ENCODE results near the gene GOLGA3.
"Not testable (repeated sequence)": the region's sequence is repeated elsewhere in the genome, so short reads cannot be mapped to it uniquely, and the experiment has no call there.

The GOLGA3 gene, protein sequence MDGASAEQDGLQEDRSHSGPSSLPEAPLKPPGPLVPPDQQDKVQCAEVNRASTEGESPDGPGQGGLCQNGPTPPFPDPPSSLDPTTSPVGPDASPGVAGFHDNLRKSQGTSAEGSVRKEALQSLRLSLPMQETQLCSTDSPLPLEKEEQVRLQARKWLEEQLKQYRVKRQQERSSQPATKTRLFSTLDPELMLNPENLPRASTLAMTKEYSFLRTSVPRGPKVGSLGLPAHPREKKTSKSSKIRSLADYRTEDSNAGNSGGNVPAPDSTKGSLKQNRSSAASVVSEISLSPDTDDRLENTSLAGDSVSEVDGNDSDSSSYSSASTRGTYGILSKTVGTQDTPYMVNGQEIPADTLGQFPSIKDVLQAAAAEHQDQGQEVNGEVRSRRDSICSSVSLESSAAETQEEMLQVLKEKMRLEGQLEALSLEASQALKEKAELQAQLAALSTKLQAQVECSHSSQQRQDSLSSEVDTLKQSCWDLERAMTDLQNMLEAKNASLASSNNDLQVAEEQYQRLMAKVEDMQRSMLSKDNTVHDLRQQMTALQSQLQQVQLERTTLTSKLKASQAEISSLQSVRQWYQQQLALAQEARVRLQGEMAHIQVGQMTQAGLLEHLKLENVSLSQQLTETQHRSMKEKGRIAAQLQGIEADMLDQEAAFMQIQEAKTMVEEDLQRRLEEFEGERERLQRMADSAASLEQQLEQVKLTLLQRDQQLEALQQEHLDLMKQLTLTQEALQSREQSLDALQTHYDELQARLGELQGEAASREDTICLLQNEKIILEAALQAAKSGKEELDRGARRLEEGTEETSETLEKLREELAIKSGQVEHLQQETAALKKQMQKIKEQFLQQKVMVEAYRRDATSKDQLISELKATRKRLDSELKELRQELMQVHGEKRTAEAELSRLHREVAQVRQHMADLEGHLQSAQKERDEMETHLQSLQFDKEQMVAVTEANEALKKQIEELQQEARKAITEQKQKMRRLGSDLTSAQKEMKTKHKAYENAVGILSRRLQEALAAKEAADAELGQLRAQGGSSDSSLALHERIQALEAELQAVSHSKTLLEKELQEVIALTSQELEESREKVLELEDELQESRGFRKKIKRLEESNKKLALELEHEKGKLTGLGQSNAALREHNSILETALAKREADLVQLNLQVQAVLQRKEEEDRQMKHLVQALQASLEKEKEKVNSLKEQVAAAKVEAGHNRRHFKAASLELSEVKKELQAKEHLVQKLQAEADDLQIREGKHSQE (N-terminal part only)

DNA sequence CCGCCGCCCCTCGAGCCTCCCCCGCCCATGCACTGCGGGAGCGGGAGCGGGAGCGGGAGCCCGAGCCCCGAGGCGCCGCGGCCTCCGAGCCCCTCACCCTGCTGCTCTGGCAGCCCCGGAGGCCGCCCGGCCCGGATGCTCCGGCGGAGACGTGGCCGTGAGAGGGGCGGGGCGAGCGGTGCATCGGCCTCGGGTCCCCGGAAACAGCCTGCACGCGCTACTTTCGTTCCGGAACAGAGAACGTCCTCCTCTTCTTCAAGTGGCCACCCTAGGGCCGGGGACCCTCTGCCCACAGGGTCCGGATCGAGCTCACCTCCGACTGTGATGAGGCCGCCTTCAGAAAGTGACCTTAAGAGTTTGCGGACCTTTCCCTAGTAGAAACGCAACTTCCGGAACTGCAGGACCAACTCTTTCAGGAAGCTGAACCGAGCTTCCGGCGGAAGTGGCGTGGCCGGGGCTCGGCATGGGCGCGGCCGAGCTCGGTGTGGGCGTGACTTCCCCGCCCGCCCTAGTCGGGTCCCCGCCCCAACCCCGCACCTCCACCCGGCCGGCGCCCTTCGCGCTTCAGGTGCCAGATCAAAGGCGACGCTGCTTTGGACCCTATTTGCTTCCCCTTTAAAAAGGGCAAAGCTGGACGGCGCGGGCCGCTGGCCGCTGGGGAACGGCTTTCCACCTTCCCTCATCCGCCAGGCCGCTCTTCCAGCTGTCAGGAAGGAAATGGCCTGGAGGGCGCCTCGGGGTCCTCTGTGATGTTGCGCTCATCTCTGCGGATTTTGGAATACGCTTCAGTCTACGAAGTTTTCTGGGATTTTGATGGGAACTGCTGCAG lies at the start of gene GOLGA3:
Gene GOLGA3, minus strand, starts transcription at position 164 of the 829 bp plus-strand sequence. CDS start 6,741 bp downstream, outside the sequence.
- DNase-seq: peak; percentile 95

GRCh38 chr12:132874620-132875019 lies 46.0 kb upstream of the GOLGA3 start:
- not testable (repeated sequence) for DNase-seq

- DNase-seq: no peak
Measured at GRCh38 chr12:132874175-132874574, 45.5 kb upstream of the GOLGA3 start.

DNA sequence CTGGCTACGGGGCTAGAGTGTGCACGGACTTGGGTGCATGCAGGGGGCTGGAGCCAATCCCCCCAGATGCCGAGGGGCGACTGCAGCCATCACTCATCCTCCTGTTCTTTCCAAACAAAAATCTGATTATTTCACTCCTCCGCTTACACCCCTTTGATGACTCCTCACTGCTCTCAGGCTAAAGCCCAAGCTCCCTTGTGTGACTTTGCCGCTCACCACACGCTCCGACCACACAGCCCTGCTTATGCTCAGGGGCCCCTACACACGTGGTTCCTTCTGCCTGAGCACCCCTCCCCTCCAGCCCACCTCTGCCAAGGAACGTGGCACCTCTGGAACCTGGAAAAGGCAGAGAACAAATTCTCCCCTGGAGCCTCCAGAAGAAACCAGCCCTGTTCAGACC lies 45.1 kb upstream of the GOLGA3 start:
- no peak for DNase-seq

DNA sequence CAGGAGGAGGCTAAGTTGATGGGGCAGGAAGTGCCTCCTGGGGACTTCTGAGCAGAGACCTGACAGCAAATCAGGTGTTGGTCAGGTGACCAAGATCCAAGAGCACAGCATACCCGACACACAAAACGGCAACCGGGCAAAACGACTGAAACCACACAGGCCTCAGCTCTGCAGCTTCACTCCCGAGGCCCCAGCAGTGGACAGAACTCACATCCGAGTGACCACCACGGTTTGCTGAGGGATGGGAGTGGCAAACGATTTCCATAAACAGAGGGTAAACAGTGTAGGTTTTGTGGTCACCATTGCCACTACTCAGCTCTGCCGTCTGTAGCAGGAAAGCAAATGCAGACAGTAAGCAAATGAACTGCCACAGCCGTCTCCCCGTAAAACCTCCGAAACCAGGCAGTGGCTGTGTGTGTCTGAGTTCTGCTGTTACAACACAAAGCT lies 44.3 kb upstream of the GOLGA3 start:
- no peak for DNase-seq

GRCh38 chr12:132872073-132872855 lies 43.6 kb upstream of the GOLGA3 start:
- DNase-seq: no peak

DNA sequence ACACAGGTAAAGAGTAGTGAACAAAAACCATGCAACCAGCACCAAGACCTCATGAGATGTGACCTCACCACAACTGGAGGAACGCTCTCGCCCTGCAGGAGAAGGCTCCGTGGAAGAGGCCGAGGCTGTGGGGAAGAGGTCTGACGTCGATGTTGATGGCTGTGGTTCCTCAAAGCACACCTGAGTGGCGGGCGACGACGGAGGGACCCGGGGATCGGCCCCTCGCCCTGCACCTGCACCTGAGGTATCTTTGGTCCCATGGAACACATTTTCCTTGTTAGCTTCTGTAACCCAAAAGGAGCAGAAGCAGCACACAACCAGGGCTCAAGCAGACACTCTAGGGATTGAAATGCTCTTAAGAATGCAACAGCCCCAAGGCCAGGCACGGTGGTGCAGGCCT lies 40.9 kb upstream of the GOLGA3 start:
- no peak for DNase-seq

- no peak for DNase-seq
Measured at GRCh38 chr12:132866251-132866828, 37.7 kb upstream of the GOLGA3 start.

DNA sequence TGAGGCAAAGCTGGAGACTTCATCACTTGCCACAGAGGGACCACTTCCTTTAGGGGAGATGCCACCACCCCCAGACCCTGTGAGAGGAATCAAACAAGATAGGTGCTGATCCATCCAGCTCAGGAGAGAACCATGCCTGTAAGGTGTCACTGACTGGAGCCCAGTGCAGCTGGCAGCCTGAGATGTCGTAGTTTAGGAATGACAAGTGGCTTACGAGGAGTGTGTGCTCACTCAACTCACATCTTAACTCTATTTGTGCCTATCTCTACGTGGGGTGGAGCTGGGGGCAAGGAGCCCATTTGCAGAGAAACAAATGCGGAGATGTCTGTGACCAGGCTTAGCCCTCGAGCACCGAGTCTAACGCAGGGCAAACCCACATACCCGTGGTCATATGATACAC lies 32.9 kb upstream of the GOLGA3 start:
- DNase-seq: no peak

- no peak for DNase-seq
Measured at GRCh38 chr12:132858718-132859266, 30.1 kb upstream of the GOLGA3 start.

DNA sequence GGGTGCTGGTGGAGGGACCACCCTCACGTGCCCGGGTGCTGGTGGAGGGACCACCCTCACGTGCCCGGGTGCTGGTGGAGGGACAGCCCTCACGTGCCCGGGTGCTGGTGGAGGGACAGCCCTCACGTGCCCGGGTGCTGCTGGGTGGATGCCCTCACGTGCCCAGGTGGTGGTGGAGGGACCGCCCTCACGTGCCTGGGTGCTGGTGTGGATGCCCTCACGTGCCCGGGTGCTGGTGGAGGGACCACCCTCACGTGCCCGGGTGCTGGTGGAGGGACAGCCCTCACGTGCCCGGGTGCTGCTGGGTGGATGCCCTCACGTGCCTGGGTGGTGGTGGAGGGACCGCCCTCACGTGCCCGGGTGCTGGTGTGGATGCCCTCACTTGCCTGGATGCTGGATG lies 28.4 kb upstream of the GOLGA3 start:
- not testable (repeated sequence) for DNase-seq

DNA sequence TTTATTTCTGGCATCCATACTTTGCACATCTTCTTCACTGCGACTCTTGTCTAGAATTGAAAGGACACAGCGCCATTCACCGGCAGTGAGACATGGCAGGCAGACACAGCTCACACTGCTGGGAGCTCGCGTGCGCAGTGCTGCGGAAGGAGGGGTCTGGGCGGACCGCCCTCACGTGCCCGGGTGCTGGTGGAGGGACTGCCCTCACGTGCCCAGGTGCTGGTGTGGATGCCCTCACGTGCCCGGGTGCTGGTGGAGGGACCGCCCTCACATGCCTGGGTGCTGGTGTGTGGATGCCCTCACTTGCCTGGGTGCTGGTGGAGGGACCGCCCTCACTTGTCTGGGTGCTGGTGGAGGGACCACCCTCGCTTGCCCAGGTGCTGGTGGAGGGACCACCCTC lies 27.9 kb upstream of the GOLGA3 start:
- DNase-seq: no peak

DNA sequence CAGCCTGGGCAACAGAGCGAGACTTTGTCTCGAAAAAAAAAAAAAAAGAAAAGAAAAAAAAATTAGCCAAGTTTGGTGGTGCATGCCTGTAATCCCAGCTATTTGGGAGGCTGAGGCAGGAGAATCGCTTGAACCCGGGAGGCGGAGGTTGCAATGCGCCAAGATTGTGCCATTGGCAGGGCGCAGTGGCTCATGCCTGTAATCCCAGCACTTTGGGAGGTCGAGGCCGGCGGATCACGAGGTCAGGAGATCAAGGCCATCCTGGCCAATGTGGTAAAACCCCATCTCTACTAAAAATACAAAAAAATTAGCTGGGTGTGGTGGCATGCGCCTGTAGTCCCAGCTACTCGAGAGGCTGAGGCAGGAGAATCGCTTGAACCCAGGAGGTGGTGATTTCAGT lies 26.5 kb upstream of the GOLGA3 start:
- DNase-seq: not testable (repeated sequence)

GRCh38 chr12:132853285-132854092 lies 24.8 kb upstream of the GOLGA3 start:
- no peak for DNase-seq

GRCh38 chr12:132852496-132852895 lies 23.8 kb upstream of the GOLGA3 start:
- no peak for DNase-seq

DNA sequence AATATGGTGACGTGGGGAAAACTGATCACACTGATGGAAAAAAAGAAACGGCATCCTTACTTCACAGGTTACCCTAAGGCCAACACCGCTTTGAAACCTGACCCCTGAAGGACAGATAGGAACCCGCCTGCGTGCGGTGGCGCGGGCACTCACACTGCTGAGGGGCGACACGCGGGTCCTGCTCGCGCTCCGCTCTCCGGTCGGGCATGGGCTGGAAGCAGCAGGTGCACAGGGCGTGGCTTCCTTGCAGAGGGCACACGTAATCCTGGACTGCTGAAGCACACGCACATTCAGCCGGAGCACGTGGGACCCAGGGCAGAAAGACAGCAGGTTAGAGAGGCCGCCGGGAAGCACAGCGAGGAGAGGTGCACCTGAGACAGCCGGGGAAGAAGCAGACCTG lies 22.8 kb upstream of the GOLGA3 start:
- DNase-seq: no peak

DNA sequence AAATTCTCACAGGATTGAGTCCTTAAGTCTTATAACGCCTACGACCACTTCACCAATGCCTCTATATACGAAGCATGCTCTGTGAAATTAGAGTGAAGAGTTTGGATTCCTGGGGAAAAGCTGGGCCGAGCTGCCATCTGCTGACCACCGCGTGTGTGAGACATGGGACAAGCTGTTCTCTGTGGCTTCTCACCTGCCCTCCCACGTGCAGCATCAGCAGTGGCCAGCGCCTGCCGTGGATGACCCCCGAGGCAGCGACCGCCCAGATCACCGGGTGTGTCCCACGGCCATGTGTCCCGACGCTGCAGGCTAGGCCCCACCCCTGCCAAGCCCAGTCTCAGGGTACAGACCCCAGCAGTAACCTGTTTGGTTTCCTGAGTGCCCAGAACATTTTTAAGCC lies 21.6 kb upstream of the GOLGA3 start:
- no peak for DNase-seq

DNA sequence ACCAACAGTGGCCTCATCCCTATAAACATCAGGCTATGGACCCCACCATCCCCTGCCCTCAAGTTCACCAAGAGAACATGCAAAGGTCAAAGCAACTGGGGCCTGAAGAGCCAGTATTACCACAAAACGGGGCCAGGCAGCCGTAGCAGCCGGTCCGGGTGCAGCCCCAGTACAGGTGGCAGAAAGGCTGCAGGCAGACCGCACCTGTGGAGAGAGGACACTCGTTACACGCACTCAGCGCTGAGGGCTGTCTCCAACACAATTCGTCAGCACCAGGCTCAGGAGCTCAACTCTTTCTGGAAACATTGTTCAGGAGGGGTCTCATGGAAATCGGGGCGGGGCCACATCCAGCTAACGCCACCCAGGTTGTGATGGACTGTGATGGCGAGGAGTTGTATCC lies 19.9 kb upstream of the GOLGA3 start:
- DNase-seq: no peak
